Keratinocyte (primary cell): Measurements from ENCODE around the gene HDHD5.

Experiments
- CTCF ChIP-seq, 3 experiments: IDR thresholded peaks in 1 of 3; conservative IDR thresholded peaks in 1 of 3; optimal IDR thresholded peaks in 1 of 3; 2 replicates in 2 of 3; 3 replicates in 1 of 3; pipeline versions ENCODE3 to v1.5.1; 2011; ENCODE audit warnings: low read length in 3 of 3, mild to moderate bottlenecking in 3 of 3, moderate library complexity in 2 of 3, control low read depth in 1 of 3, inconsistent platforms in 1 of 3; ENCODE audit not compliant: insufficient read depth in 2 of 3; ENCODE audit errors: extremely low read depth in 1 of 3
- EZH2 ChIP-seq: IDR thresholded peaks from one replicate; pipeline ENCODE4 v1.6.1; 2012; ENCODE audit warnings: inconsistent platforms, mild to moderate bottlenecking, low read length, moderate library complexity

GRCh38 chr22:17161991-17162390 lies 2.9 kb upstream of the HDHD5 start:
- no peak for TF ChIP-seq CTCF (optimal IDR thresholded peaks at IDR 0.05 in 1 of 3, IDR thresholded peaks at IDR 0.05 in 1 of 3, conservative IDR thresholded peaks at IDR 0.05 in 1 of 3; ENCODE audit: extremely low read depth in 1 of 3, insufficient read depth in 2 of 3, low read length in 3 of 3)
- TF ChIP-seq EZH2 = no peak
